ENCODE results near the gene SUPV3L1. TPM values are rescaled to one million over a fixed set of nuclear protein-coding genes. Genes with fewer than 3 reads are reported as not detected.

SUPV3L1 gene
- total and polyA plus RNA-seq, 9 of the 15 experiments (the other 6 are each of a cell fraction or from before 2014, with no cell fraction given) = 45.2 to 156 (median 92.6) TPM

GRCh38 chr10:69211104-69211503, 31.1 kb downstream of the SUPV3L1 start:
- intact Hi-C loops (cut with micrococcal nuclease) (no loop called here), in situ Hi-C loops (cut with MboI) (no loop called here)
- no peaks in the 10 kb centered on the region for H3K79me2 ChIP-seq (ENCODE audit: control insufficient read depth, insufficient read depth, low read length)
- peak in 1 of 4 experiments; percentile 45 for DNase-seq (ENCODE audit: extremely low read depth in 1 of 4, low spot score in 3 of 4)
- H3K4me3 ChIP-seq = no peak overlapping the region
- POLR2A ChIA-PET = interaction anchor here (0.6 to 12.6 kb wide), 8 partner anchors 12 to 1083 kb away, joined by 3 to 95 read pairs (median 3); partner anchors contain the start of genes DDX21, HK1 and SUPV3L1
- no peaks in the 10 kb centered on the region for H4K20me1 ChIP-seq (replicated peaks; ENCODE audit: control insufficient read depth, insufficient read depth, low read length)
- CTCF ChIA-PET (ENCODE audit: low intra/inter-chr PET ratio) = no interaction called here
- H3K9me3 ChIP-seq (replicated peaks; ENCODE audit: control insufficient read depth, insufficient read depth, low read depth, low read length) = no peaks in the 10 kb centered on the region
- H3K27me3 ChIP-seq (ENCODE audit: control insufficient read depth in 2 of 2, insufficient read depth in 2 of 2, low read length in 2 of 2) = no peaks in the 10 kb centered on the region
- H3K4me1 ChIP-seq (replicated peaks in 1 of 2; ENCODE audit: control insufficient read depth in 2 of 2, insufficient read depth in 2 of 2, low read length in 2 of 2) = peaks cover 3 to 43% of the 10 kb centered on the region in 2 experiments
- H3K9me1 ChIP-seq (ENCODE audit: control insufficient read depth, insufficient read depth, low read length) = no peaks in the 10 kb centered on the region
- no peak overlapping the region for H3K9ac ChIP-seq (ENCODE audit: insufficient read depth in 1 of 2, low read depth in 2 of 2, low read length in 2 of 2)
- peak overlapping the region; percentile 4 for H3K4me2 ChIP-seq (ENCODE audit: insufficient read depth, low read length)
- no peak overlapping the region; the same call in 2 of the 3 replicates for H3K27ac ChIP-seq (ENCODE audit: extremely low read depth, low read depth, low read length)
- 0% methylated on average over 2 of the region's 2 CpGs for WGBS (ENCODE audit: insufficient coverage, low coverage, missing lambda C conversion rate)
- H2AFZ ChIP-seq (ENCODE audit: low read depth, low read length) = peak overlapping the region; percentile 42; the same call in 1 of the 2 replicates
- FAIRE-seq = peak; percentile 44
- peak; percentile 33 for ATAC-seq
- BruUV-seq (replicated peaks) = no TSS peak
- H3K36me3 ChIP-seq (ENCODE audit: control insufficient read depth, insufficient read depth, low read length) = peaks cover 35% of the 10 kb centered on the region
- TF ChIP-seq ILF3 (IDR thresholded peaks at IDR 0.05; ENCODE audit: borderline replicate concordance) (no peak), ARID3A (IDR thresholded peaks at IDR 0.05; ENCODE audit: borderline replicate concordance, low read depth, low read length) (no peak), SIN3A (IDR thresholded peaks at IDR 0.05; ENCODE audit: borderline replicate concordance in 2 of 2, control insufficient read depth in 1 of 2, low read depth in 2 of 2, low read length in 2 of 2) (no peak), ZEB2 (IDR thresholded peaks at IDR 0.05) (peak; percentile 35; the same call in 1 of the 2 replicates), ZNF830 (CRISPR knock-in tag; IDR thresholded peaks at IDR 0.05) (no peak), HMG20A (CRISPR knock-in tag; conservative IDR thresholded peaks at IDR 0.05) (no peak), FUS (optimal IDR thresholded peaks at IDR 0.05; ENCODE audit: low read depth, low read length) (no peak), RBM14 (IDR thresholded peaks at IDR 0.05; ENCODE audit: borderline replicate concordance, insufficient read depth, low read depth, low read length) (no peak), AFF1 (IDR thresholded peaks at IDR 0.05; ENCODE audit: low read depth in 1 of 2, partially characterized antibody in 2 of 2) (no peak), PRDM10 (IDR thresholded peaks at IDR 0.05; ENCODE audit: partially characterized antibody) (no peak), MAZ (CRISPR knock-in tag; conservative IDR thresholded peaks at IDR 0.05 in 1 of 2, IDR thresholded peaks at IDR 0.05 in 1 of 2) (0 out of 4 replicates have a peak, but pooled peaks of 1 of the 2 experiments have one; percentile 16), GTF2E2 (tag; IDR thresholded peaks at IDR 0.05) (no peak)

All from K562 (cell line).